Stomach (tissue), 4 donors: Measurements from ENCODE around the gene ANKRD23.

Experiments
- EP300 ChIP-seq: sonication (generic); formaldehyde crosslinking; IDR thresholded peaks from one replicate; pipeline ENCODE4 v1.6.1; 2017; ENCODE audit warnings: antibody characterized with exemption
- POLR2A ChIP-seq, 4 donors: fragments of 450-650 bp; IDR thresholded peaks; one replicate each; pipeline ENCODE4 v1.6.1; 2016; ENCODE audit warnings: antibody characterized with exemption in 4 of 4, control low read depth in 2 of 4, mild to moderate bottlenecking in 1 of 4, moderate library complexity in 1 of 4
- POLR2AphosphoS5 ChIP-seq, 3 donors: sonication (generic); formaldehyde crosslinking; IDR thresholded peaks; one replicate each; pipeline ENCODE4 v1.6.1; 2016; ENCODE audit warnings: antibody characterized with exemption in 3 of 3
- TF ChIP-seq, protein P1 (sequence below), 7 experiments: fragments of 450-650 bp in 4 of 7; fragments of 200-600 bp in 3 of 7; sonication (generic) in 3 of 7; IDR thresholded peaks; one replicate each; pipeline ENCODE4 v1.5.1; 2016 to 2019; ENCODE audit warnings: antibody characterized with exemption in 7 of 7, control low read depth in 2 of 7, mild to moderate bottlenecking in 1 of 7

DNA sequence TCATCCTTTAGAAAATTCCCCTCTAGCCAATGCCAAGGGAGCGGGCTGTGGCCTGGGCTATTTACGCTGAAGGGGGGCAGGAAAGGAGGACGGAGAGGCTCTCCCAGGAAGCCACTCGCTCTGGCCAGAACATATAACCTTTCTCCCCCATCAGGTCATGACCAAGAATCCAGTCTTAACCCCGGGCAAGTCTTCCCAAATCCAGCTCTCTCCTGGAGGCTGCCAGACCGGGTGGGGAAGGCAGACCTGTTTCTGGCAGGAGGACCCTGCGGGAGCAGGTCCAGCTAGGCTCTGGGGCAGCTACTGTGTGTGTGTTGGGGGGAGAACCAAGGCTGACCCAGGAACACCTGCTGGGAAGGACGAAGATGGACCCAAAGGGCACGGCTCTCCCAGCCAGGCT, 39.5 kb upstream of the ANKRD23 start:
- TF ChIP-seq POLR2AphosphoS5 (IDR thresholded peaks at IDR 0.05) (no peak), POLR2A (IDR thresholded peaks at IDR 0.05) (no peak), EP300 (no peak)
- TF ChIP-seq, protein P1, sequence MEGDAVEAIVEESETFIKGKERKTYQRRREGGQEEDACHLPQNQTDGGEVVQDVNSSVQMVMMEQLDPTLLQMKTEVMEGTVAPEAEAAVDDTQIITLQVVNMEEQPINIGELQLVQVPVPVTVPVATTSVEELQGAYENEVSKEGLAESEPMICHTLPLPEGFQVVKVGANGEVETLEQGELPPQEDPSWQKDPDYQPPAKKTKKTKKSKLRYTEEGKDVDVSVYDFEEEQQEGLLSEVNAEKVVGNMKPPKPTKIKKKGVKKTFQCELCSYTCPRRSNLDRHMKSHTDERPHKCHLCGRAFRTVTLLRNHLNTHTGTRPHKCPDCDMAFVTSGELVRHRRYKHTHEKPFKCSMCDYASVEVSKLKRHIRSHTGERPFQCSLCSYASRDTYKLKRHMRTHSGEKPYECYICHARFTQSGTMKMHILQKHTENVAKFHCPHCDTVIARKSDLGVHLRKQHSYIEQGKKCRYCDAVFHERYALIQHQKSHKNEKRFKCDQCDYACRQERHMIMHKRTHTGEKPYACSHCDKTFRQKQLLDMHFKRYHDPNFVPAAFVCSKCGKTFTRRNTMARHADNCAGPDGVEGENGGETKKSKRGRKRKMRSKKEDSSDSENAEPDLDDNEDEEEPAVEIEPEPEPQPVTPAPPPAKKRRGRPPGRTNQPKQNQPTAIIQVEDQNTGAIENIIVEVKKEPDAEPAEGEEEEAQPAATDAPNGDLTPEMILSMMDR (IDR thresholded peaks at IDR 0.05), result no peak
